K562 (cell line): ENCODE results near the gene LY6G6F. TPM values are rescaled to one million over a fixed set of nuclear protein-coding genes. Genes with fewer than 3 reads are reported as not detected.

ENCODE experiments used
- CEBPG ChIP-seq, 3 experiments: fragments of 200-800 bp in 1 of 3; sonication (Bioruptor generic) in 1 of 3; sonication (generic) in 1 of 3; formaldehyde crosslinking in 1 of 3; IDR thresholded peaks in 2 of 3; conservative IDR thresholded peaks in 1 of 3; 2 replicates each; pipeline versions ENCODE4 v1.6.1 to v1.8.0; 2016 to 2022; ENCODE audit warnings: missing compliant biosample characterization in 2 of 3, missing genetic modification characterization in 2 of 3, mild to moderate bottlenecking in 1 of 3, missing genetic modification reagents in 1 of 3
- DPF2 ChIP-seq: fragments of 450-650 bp; IDR thresholded peaks from 2 replicates; pipeline ENCODE4 v1.6.1; 2016
- FOXP4 ChIP-seq: sonication (generic); formaldehyde crosslinking; IDR thresholded peaks from 2 replicates; pipeline ENCODE4 v1.8.0; 2022; ENCODE audit warnings: mild to moderate bottlenecking, missing genetic modification reagents, borderline replicate concordance
- GATA2 ChIP-seq: sonication (generic); formaldehyde crosslinking; IDR thresholded peaks from 2 replicates; pipeline ENCODE4 v1.4.0; 2020; ENCODE audit warnings: mild to moderate bottlenecking, missing genetic modification reagents
- KHSRP ChIP-seq: fragments of 450-650 bp; IDR thresholded peaks from 2 replicates; pipeline ENCODE4 v1.6.1; 2017
- PCBP1 ChIP-seq: fragments of 200-400 bp; formaldehyde crosslinking; IDR thresholded peaks from 2 replicates; pipeline ENCODE4 v1.6.1; 2018; ENCODE audit warnings: mild to moderate bottlenecking, low read depth, low read length; ENCODE audit not compliant: poor library complexity, severe bottlenecking
- SMARCA5 ChIP-seq: fragments of 450-650 bp; IDR thresholded peaks from 2 replicates; pipeline ENCODE4 v1.6.1; 2016
- SMC3 ChIP-seq: conservative IDR thresholded peaks from 2 replicates; pipeline ENCODE4 v1.6.1; 2011; ENCODE audit warnings: low read depth, low read length, improper control_type of control experiment; ENCODE audit not compliant: insufficient read depth
- SP1 ChIP-seq: sonication (generic); formaldehyde crosslinking; IDR thresholded peaks from 2 replicates; pipeline ENCODE4 v1.8.1; 2022; ENCODE audit warnings: mild to moderate bottlenecking, missing genetic modification reagents
- TCF7 ChIP-seq: sonication (generic); IDR thresholded peaks from 2 replicates; pipeline ENCODE4 v1.6.1; 2016; ENCODE audit warnings: antibody characterized with exemption, borderline replicate concordance
- ZBTB43 ChIP-seq: sonication (generic); formaldehyde crosslinking; IDR thresholded peaks from 2 replicates; pipeline ENCODE4 v1.8.0; 2023; ENCODE audit warnings: mild to moderate bottlenecking, missing genetic modification reagents
- ZBTB8A ChIP-seq: fragments of 450-650 bp; IDR thresholded peaks from 2 replicates; pipeline ENCODE4 v1.6.1; 2018; ENCODE audit warnings: mild to moderate bottlenecking, moderate library complexity; ENCODE audit not compliant: partially characterized antibody
- polyA plus RNA-seq, 8 experiments: library from polyadenylated mRNA; depleted of rRNA in 4 of 8; stranded (reverse) in 5 of 8; unstranded in 3 of 8; fragments of >200 nt; fragmentation: Nextera tagmentation in 2 of 8; fragmentation: Illumina TruSeq in 1 of 8; extraction: Ambion mirVana in 2 of 8; extraction: Trizol in 1 of 8; gene quantifications; 2 replicates each; pipeline versions ENCODE4 v1.2.1 to v1.2.3, GENCODE V29; 2011 to 2014; ENCODE audit warnings: inconsistent platforms in 1 of 8, missing spikeins in 1 of 8
- total RNA-seq, 7 experiments: library from RNA; depleted of rRNA in 6 of 7; stranded (reverse); fragments of >200 nt in 6 of 7; fragmentation: Illumina TruSeq in 2 of 7; extraction: Trizol in 2 of 7; gene quantifications; 2 replicates each; pipeline versions ENCODE4 v1.2.1 to v1.2.3, GENCODE V29; 2011 to 2021; ENCODE audit warnings: low replicate concordance in 1 of 7
- TF ChIP-seq, protein P1 (sequence below), 3 experiments: fragments of 200-800 bp in 1 of 3; fragments of 250-450 bp in 1 of 3; fragments of 450-650 bp in 1 of 3; sonication (Bioruptor Pico) in 1 of 3; sonication (Bioruptor generic) in 1 of 3; formaldehyde crosslinking in 1 of 3; IDR thresholded peaks; 2 replicates each; pipeline versions ENCODE4 v1.6.1 to v1.8.0; 2016 to 2022; ENCODE audit warnings: mild to moderate bottlenecking in 2 of 3, missing genetic modification characterization in 2 of 3, missing compliant biosample characterization in 1 of 3, moderate library complexity in 1 of 3
- TF ChIP-seq, protein P2 (sequence below): fragments of 450-650 bp; conservative IDR thresholded peaks from 2 replicates; pipeline ENCODE4 v1.6.1; 2016; ENCODE audit warnings: missing genetic modification characterization, low read depth, mild to moderate bottlenecking, control low read depth, missing compliant biosample characterization

Gene LY6G6F
- total and polyA plus RNA-seq, 9 of the 15 experiments (the other 6 are each of a cell fraction or from before 2014, with no cell fraction given), result 0.14 to 0.50 (median 0.28) TPM; not detected in 2

DNA sequence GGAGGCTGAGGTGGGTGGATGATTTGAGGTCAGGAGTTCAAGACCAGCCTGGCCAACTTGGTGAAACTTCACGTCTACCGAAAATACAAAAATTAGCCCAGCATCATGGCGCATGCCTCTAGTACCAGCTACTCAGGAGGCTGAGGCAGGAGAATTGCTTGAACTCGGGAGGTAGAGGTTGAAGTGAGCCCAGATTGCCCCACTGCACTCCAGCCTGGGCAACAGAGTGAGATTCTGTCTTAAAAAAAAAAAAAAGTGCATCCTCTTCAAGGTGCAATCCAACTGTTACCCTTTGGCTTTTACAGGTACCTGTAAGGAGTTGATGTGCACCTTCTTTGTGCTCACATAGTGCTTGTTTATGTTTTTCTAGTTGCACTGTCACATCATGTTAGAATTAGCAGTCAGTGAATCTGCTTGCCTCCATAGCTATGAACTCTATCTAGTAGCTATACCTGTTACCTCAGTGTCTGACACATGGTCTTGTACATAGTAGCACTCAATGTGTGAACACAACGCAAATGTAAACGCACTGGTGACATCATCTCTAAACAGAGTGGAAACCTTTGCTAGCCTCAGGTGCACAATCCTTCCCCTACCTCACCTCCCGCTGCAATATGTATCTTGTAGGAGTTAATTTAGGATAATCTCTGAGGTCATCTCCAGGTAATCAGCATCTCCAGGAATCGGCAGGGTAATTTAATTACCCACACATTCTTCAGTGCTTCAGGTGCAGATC lies 42.8 kb downstream of the LY6G6F start (continued):
- TF ChIP-seq FOXP4 (no peak), TCF7 (no peak), SMARCA5 (no peak), CEBPG (CRISPR knock-in tag; IDR thresholded peaks at IDR 0.05) (no peak), CEBPG (tag; conservative IDR thresholded peaks at IDR 0.05 in 1 of 2, IDR thresholded peaks at IDR 0.05 in 1 of 2) (no peak), SMC3 (no peak), PCBP1 (no peak), SP1 (no peak; the same call in 1 of the 2 replicates), ZBTB8A (no peak), ZBTB43 (CRISPR knock-in tag) (no peak), GATA2 (peak; percentile 31; the same call in 1 of the 2 replicates), DPF2 (no peak), KHSRP (no peak)
- TF ChIP-seq, protein P1, sequence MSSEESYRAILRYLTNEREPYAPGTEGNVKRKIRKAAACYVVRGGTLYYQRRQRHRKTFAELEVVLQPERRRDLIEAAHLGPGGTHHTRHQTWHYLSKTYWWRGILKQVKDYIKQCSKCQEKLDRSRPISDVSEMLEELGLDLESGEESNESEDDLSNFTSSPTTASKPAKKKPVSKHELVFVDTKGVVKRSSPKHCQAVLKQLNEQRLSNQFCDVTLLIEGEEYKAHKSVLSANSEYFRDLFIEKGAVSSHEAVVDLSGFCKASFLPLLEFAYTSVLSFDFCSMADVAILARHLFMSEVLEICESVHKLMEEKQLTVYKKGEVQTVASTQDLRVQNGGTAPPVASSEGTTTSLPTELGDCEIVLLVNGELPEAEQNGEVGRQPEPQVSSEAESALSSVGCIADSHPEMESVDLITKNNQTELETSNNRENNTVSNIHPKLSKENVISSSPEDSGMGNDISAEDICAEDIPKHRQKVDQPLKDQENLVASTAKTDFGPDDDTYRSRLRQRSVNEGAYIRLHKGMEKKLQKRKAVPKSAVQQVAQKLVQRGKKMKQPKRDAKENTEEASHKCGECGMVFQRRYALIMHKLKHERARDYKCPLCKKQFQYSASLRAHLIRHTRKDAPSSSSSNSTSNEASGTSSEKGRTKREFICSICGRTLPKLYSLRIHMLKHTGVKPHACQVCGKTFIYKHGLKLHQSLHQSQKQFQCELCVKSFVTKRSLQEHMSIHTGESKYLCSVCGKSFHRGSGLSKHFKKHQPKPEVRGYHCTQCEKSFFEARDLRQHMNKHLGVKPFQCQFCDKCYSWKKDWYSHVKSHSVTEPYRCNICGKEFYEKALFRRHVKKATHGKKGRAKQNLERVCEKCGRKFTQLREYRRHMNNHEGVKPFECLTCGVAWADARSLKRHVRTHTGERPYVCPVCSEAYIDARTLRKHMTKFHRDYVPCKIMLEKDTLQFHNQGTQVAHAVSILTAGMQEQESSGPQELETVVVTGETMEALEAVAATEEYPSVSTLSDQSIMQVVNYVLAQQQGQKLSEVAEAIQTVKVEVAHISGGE (CRISPR knock-in tag; IDR thresholded peaks at IDR 0.05), result no peak
- TF ChIP-seq, protein P2, sequence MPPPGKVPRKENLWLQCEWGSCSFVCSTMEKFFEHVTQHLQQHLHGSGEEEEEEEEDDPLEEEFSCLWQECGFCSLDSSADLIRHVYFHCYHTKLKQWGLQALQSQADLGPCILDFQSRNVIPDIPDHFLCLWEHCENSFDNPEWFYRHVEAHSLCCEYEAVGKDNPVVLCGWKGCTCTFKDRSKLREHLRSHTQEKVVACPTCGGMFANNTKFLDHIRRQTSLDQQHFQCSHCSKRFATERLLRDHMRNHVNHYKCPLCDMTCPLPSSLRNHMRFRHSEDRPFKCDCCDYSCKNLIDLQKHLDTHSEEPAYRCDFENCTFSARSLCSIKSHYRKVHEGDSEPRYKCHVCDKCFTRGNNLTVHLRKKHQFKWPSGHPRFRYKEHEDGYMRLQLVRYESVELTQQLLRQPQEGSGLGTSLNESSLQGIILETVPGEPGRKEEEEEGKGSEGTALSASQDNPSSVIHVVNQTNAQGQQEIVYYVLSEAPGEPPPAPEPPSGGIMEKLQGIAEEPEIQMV (tag), result no peak
